ENCODE measurements around the gene GJC2.

- no peak for TF ChIP-seq FOXA1 (IDR thresholded peaks at IDR 0.05)
- no peak for TF ChIP-seq CTCF (IDR thresholded peaks at IDR 0.05; ENCODE audit: low read depth, low read length, missing input control)
- TF ChIP-seq TAF1 (conservative IDR thresholded peaks at IDR 0.05), result no peak
- no peak for TF ChIP-seq JUND (IDR thresholded peaks at IDR 0.05)
- TF ChIP-seq, protein P1, sequence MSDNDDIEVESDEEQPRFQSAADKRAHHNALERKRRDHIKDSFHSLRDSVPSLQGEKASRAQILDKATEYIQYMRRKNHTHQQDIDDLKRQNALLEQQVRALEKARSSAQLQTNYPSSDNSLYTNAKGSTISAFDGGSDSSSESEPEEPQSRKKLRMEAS (IDR thresholded peaks at IDR 0.05), result no peak
- TF ChIP-seq RXRA (IDR thresholded peaks at IDR 0.05), result no peak
- TF ChIP-seq RAD21 (IDR thresholded peaks at IDR 0.05), result no peak
- TF ChIP-seq HNF4A (conservative IDR thresholded peaks at IDR 0.05), result no peak
Observed at GRCh38 chr1:228106800-228107054, 43.0 kb upstream of the GJC2 start.
